ENCODE results near the gene SRM.

- TF ChIP-seq CTCF (IDR thresholded peaks at IDR 0.05) (no peak), SIN3A (IDR thresholded peaks at IDR 0.05; ENCODE audit: borderline replicate concordance, insufficient read depth, low read depth, low read length) (no peak), POLR2AphosphoS5 (IDR thresholded peaks at IDR 0.05; ENCODE audit: low read depth, low read length) (no peak), REST (IDR thresholded peaks at IDR 0.05; ENCODE audit: insufficient read depth in 1 of 2, low read depth in 2 of 2, low read length in 1 of 2) (no peak)
These were observed 5.1 kb upstream of the SRM start for GRCh38 chr1:11064942-11065341.
